NCI-H1048 (cell line): Measurements from ENCODE around the gene TIMMDC1.
"Not testable (repeated sequence)": the region's sequence is repeated elsewhere in the genome, so short reads cannot be mapped to it uniquely, and the experiment has no call there.

Experiments used
- DNase-seq: peaks from one replicate; lab custom pipeline; 2025; lab: John Stamatoyannopoulos, UW

TIMMDC1 gene

GRCh38 chr3:119557192-119557876 lies 59.0 kb downstream of the TIMMDC1 start:
- no peak for DNase-seq

GRCh38 chr3:119557877-119558269 lies 59.5 kb downstream of the TIMMDC1 start:
- no peak for DNase-seq

- DNase-seq, result no peak
These were observed 60.4 kb downstream of the TIMMDC1 start for GRCh38 chr3:119558626-119559317.

GRCh38 chr3:119559441-119559963 lies 61.2 kb downstream of the TIMMDC1 start, which contains the start of gene CD80:
TSS of gene CD80 (minus strand) at chr3:119559614. CDS start at chr3:119557728, 1,886 bp downstream.
- DNase-seq, result no peak

- no peak for DNase-seq
These were observed 61.8 kb downstream of the TIMMDC1 start for GRCh38 chr3:119560160-119560559.

GRCh38 chr3:119562307-119562961 lies 64.1 kb downstream of the TIMMDC1 start:
- DNase-seq, result no peak

GRCh38 chr3:119563334-119563733 lies 65.0 kb downstream of the TIMMDC1 start:
- not testable (repeated sequence) for DNase-seq

- DNase-seq, result no peak
These were observed 70.8 kb downstream of the TIMMDC1 start for GRCh38 chr3:119569156-119569555.

- DNase-seq, result no peak
These were observed 71.9 kb downstream of the TIMMDC1 start for GRCh38 chr3:119570229-119570628.

- no peak for DNase-seq
These were observed 72.9 kb downstream of the TIMMDC1 start for GRCh38 chr3:119571230-119571629.

- no peak for DNase-seq
These were observed 73.3 kb downstream of the TIMMDC1 start for GRCh38 chr3:119571688-119572087.
